ENCODE measurements around the gene NEMP2. TPM values are rescaled to one million over a fixed set of nuclear protein-coding genes. Genes with fewer than 3 reads are reported as not detected.
"Not testable (repeated sequence)": the region's sequence is repeated elsewhere in the genome, so short reads cannot be mapped to it uniquely, and the experiment has no call there.

Gene NEMP2
- polyA plus RNA-seq, 6 donors from 2014 or later = 7.1 to 18.5 (median 9.4) TPM

DNA sequence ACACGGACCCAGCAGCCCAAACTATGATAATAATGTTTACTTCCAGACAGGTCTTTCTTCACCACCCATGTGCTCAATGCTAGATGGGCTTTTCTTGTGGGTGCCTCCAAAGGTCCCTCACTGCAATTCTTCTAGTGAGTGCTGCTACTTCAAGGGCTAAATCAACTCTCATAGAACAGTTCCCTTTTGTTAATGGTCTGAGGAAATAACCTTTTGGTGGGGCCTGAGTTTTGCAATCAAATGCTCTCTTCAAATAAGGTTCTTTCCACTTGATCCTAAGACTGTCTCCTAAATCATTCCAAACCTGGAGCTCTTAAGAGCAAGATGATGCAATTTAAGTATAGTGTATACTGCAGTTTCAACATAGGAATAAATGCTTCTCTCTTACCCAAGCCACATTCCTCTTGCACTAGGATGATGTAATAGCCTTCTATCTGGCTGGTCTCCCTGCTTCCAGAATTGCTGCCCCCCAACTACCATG, 6.0 kb downstream of the NEMP2 start:
- H3K36me3 Mint-ChIP-seq = peaks cover 0 to 6% of the 10 kb centered on the region in 2 donors
- no peaks in the 10 kb centered on the region for H3K27me3 Mint-ChIP-seq
- no peak overlapping the region for H3K4me3 Mint-ChIP-seq
- DNase-seq (no peak), ATAC-seq (ENCODE audit: low read depth in 2 of 2) (no peak)
- H3K27ac Mint-ChIP-seq = no peak overlapping the region
- no peaks in the 10 kb centered on the region for H3K9me3 Mint-ChIP-seq
- peaks cover 48 to 63% (median 57%) of the 10 kb centered on the region in 3 donors for H3K4me1 Mint-ChIP-seq

GRCh38 chr2:190527918-190528317, 6.6 kb downstream of the NEMP2 start:
- Mint-ChIP-seq H3K27ac (peak overlapping the region in 1 of 6 donors; percentile 24), H3K9me3 (no peaks in the 10 kb centered on the region), H3K36me3 (peaks cover 0 to 9% of the 10 kb centered on the region in 2 donors), H3K4me3 (no peak overlapping the region), H3K27me3 (no peaks in the 10 kb centered on the region), H3K4me1 (peaks cover 44 to 56% (median 51%) of the 10 kb centered on the region in 3 donors)
- DNase-seq (no peak), ATAC-seq (ENCODE audit: low read depth in 2 of 2) (no peak)

GRCh38 chr2:190527214-190527613, 7.3 kb downstream of the NEMP2 start:
- H3K27ac Mint-ChIP-seq = peak overlapping the region in 2 of 6 donors; percentile 63 to 71
- no peak for ATAC-seq (ENCODE audit: low read depth in 2 of 2)
- H3K9me3 Mint-ChIP-seq = no peaks in the 10 kb centered on the region
- H3K36me3 Mint-ChIP-seq = peaks cover 0 to 9% of the 10 kb centered on the region in 2 donors
- no peak for DNase-seq
- H3K4me3 Mint-ChIP-seq = no peak overlapping the region
- H3K27me3 Mint-ChIP-seq = no peaks in the 10 kb centered on the region
- peaks cover 40 to 49% (median 46%) of the 10 kb centered on the region in 3 donors for H3K4me1 Mint-ChIP-seq

GRCh38 chr2:190526105-190526750, 8.3 kb downstream of the NEMP2 start:
- peaks cover 8 to 9% of the 10 kb centered on the region in 2 donors for H3K36me3 Mint-ChIP-seq
- DNase-seq = no peak
- no peaks in the 10 kb centered on the region for H3K9me3 Mint-ChIP-seq
- peak overlapping the region in 4 of 8 donors; percentile 0 to 21 (median 6) for H3K4me3 Mint-ChIP-seq
- peak overlapping the region in 4 of 6 donors; percentile 6 to 91 (median 28) for H3K27ac Mint-ChIP-seq
- peak; percentile 31 to 54 for ATAC-seq (ENCODE audit: low read depth in 2 of 2)
- no peaks in the 10 kb centered on the region for H3K27me3 Mint-ChIP-seq
- H3K4me1 Mint-ChIP-seq = peaks cover 43 to 49% (median 45%) of the 10 kb centered on the region in 3 donors

- Mint-ChIP-seq H3K4me1 (peaks cover 41 to 45% (median 43%) of the 10 kb centered on the region in 3 donors), H3K27ac (no peak overlapping the region), H3K9me3 (no peaks in the 10 kb centered on the region), H3K4me3 (no peak overlapping the region), H3K36me3 (peaks cover 9 to 14% of the 10 kb centered on the region in 2 donors), H3K27me3 (no peaks in the 10 kb centered on the region)
- DNase-seq (no peak), ATAC-seq (ENCODE audit: low read depth in 2 of 2) (no peak)
These were observed 9.6 kb downstream of the NEMP2 start for GRCh38 chr2:190524928-190525327.

- Mint-ChIP-seq H3K4me3 (no peak overlapping the region), H3K27ac (peak overlapping the region in 3 of 6 donors; percentile 1 to 59 (median 28)), H3K4me1 (peaks cover 6 to 15% (median 15%) of the 10 kb centered on the region in 3 donors), H3K9me3 (no peaks in the 10 kb centered on the region), H3K36me3 (peaks cover 14 to 19% of the 10 kb centered on the region in 2 donors), H3K27me3 (no peaks in the 10 kb centered on the region)
- ATAC-seq (ENCODE audit: low read depth in 2 of 2) (no peak), DNase-seq (no peak)
These were observed 14.4 kb downstream of the NEMP2 start for GRCh38 chr2:190519975-190520767.

DNA sequence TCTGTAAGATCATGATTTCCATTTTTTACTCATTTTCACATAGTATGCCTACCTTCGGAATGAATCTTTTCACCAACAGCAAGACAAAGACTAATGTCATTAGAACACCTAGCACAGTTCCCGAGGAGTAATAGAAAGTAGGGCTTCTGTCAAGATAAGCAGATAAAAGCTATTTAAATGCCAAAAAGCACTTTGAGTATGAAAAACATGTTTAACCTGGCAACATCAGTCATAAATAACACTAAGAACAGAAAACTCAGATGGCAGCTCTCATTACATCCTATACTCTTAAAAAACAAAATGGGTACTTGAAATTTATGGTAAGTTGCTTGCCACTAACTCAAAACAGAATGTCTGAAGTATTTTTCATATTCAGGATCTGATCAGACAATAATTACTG, 17.1 kb downstream of the NEMP2 start:
- Mint-ChIP-seq H3K9me3 (no peaks in the 10 kb centered on the region), H3K36me3 (peaks cover 14 to 21% of the 10 kb centered on the region in 2 donors), H3K4me1 (peaks cover 6 to 18% (median 15%) of the 10 kb centered on the region in 3 donors), H3K4me3 (no peak overlapping the region), H3K27ac (no peak overlapping the region), H3K27me3 (no peaks in the 10 kb centered on the region)
- ATAC-seq (ENCODE audit: low read depth in 2 of 2) (no peak), DNase-seq (no peak)

- ATAC-seq (ENCODE audit: low read depth in 2 of 2) (no peak), DNase-seq (no peak)
- H3K36me3 Mint-ChIP-seq = peaks cover under 1 to 21% of the 10 kb centered on the region in 2 donors
- H3K4me1 Mint-ChIP-seq = peaks cover 3 to 12% (median 11%) of the 10 kb centered on the region in 3 donors
- H3K27me3 Mint-ChIP-seq = no peaks in the 10 kb centered on the region
- H3K4me3 Mint-ChIP-seq = no peak overlapping the region
- H3K27ac Mint-ChIP-seq = peak overlapping the region in 1 of 6 donors; percentile 20
- no peaks in the 10 kb centered on the region for H3K9me3 Mint-ChIP-seq
These were observed 18.8 kb downstream of the NEMP2 start for GRCh38 chr2:190515687-190516086.

- ATAC-seq (ENCODE audit: low read depth in 2 of 2) = no peak
- peak overlapping the region in 2 of 6 donors; percentile 67 to 72 for H3K27ac Mint-ChIP-seq
- H3K27me3 Mint-ChIP-seq = no peaks in the 10 kb centered on the region
- peaks cover 2 to 8% (median 7%) of the 10 kb centered on the region in 3 donors for H3K4me1 Mint-ChIP-seq
- no peak overlapping the region for H3K4me3 Mint-ChIP-seq
- H3K9me3 Mint-ChIP-seq = no peaks in the 10 kb centered on the region
- peaks cover 0 to 21% of the 10 kb centered on the region in 2 donors for H3K36me3 Mint-ChIP-seq
- DNase-seq = no peak
These were observed 19.8 kb downstream of the NEMP2 start for GRCh38 chr2:190514676-190515075.

DNA sequence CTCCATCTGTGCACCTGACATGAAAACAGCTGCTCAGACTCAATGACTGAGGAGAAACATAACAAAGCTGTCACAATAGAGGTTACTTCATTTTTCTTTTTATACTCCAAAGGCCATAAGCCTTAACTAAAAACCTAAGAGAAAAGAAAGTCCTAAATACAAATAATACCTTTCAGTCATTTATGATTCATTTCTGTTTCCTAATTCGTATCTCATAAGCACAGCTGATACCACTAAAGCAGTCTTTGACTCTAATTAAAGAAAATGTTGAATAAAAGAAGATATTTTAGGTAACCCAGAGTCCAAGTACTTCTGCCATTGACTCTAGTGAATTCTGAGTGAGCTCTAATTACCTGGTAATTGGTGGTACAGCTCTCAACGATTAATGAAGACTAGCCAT, 20.6 kb downstream of the NEMP2 start:
- no peaks in the 10 kb centered on the region for H3K9me3 Mint-ChIP-seq
- no peaks in the 10 kb centered on the region for H3K27me3 Mint-ChIP-seq
- no peak overlapping the region for H3K4me3 Mint-ChIP-seq
- H3K27ac Mint-ChIP-seq = peak overlapping the region in 1 of 6 donors; percentile 15
- H3K36me3 Mint-ChIP-seq = peaks cover 0 to 21% of the 10 kb centered on the region in 2 donors
- peaks cover 2 to 8% (median 7%) of the 10 kb centered on the region in 3 donors for H3K4me1 Mint-ChIP-seq
- ATAC-seq (ENCODE audit: low read depth in 2 of 2) = no peak
- DNase-seq = no peak

GRCh38 chr2:190512539-190513095, 21.9 kb downstream of the NEMP2 start:
- peak overlapping the region in 4 of 6 donors; percentile 3 to 92 (median 70) for H3K27ac Mint-ChIP-seq
- no peaks in the 10 kb centered on the region for H3K27me3 Mint-ChIP-seq
- H3K4me1 Mint-ChIP-seq = peaks cover 7 to 10% (median 8%) of the 10 kb centered on the region in 3 donors
- peaks cover 0 to 16% of the 10 kb centered on the region in 2 donors for H3K36me3 Mint-ChIP-seq
- H3K9me3 Mint-ChIP-seq = no peaks in the 10 kb centered on the region
- no peak for ATAC-seq (ENCODE audit: low read depth in 2 of 2)
- H3K4me3 Mint-ChIP-seq = no peak overlapping the region
- DNase-seq = no peak

- Mint-ChIP-seq H3K27ac (peak overlapping the region in 2 of 6 donors; percentile 30 to 44), H3K36me3 (peaks cover 0 to 13% of the 10 kb centered on the region in 2 donors), H3K9me3 (no peaks in the 10 kb centered on the region), H3K4me3 (no peak overlapping the region), H3K4me1 (peaks cover 17 to 24% (median 19%) of the 10 kb centered on the region in 3 donors), H3K27me3 (no peaks in the 10 kb centered on the region)
- ATAC-seq (ENCODE audit: low read depth in 2 of 2) (no peak), DNase-seq (no peak)
These were observed 23.4 kb downstream of the NEMP2 start for GRCh38 chr2:190511104-190511503.

- Mint-ChIP-seq H3K4me1 (peaks cover 18 to 33% (median 20%) of the 10 kb centered on the region in 3 donors), H3K27ac (peak overlapping the region in 3 of 6 donors; percentile 21 to 43 (median 24)), H3K36me3 (peaks cover 0 to 10% of the 10 kb centered on the region in 2 donors)
- DNase-seq; H3K27me3 Mint-ChIP-seq; H3K9me3 Mint-ChIP-seq; H3K4me3 Mint-ChIP-seq; ATAC-seq (ENCODE audit: low read depth in 2 of 2): not testable (repeated sequence)
These were observed 24.6 kb downstream of the NEMP2 start for GRCh38 chr2:190509895-190510294.

Measured in naive B cell (primary cell).